ENCODE results near the gene MYZAP. TPM values are rescaled to one million over a fixed set of nuclear protein-coding genes. Genes with fewer than 3 reads are reported as not detected.

Gene MYZAP
- polyA plus RNA-seq, 1 donor (not counting 4 experiments of a cell fraction or from before 2014, with no cell fraction given) = 1.8 TPM

- Histone ChIP-seq H3K4me2 (ENCODE audit: control insufficient read depth, extremely low read depth, insufficient read depth, low read depth, low read length) (no peak overlapping the region), H3K36me3 (ENCODE audit: control insufficient read depth in 2 of 2, extremely low read depth in 1 of 2, insufficient read depth in 2 of 2, low read length in 2 of 2) (no peaks in the 10 kb centered on the region), H3K27me3 (ENCODE audit: control insufficient read depth, extremely low read depth, insufficient read depth, low read length) (peaks cover 2% of the 10 kb centered on the region), H3K9me1 (ENCODE audit: control insufficient read depth, extremely low read depth, insufficient read depth, low read length) (no peaks in the 10 kb centered on the region), H3K9me3 (ENCODE audit: control insufficient read depth, low read depth, low read length) (no peaks in the 10 kb centered on the region), H3K4me3 (ENCODE audit: control insufficient read depth in 2 of 3, extremely low read depth in 1 of 3, insufficient read depth in 2 of 3, low read depth in 1 of 3, low read length in 3 of 3) (no peak overlapping the region), H3K79me2 (ENCODE audit: control insufficient read depth, insufficient read depth, low read length) (no peaks in the 10 kb centered on the region), H4K20me1 (ENCODE audit: control insufficient read depth, extremely low read depth, insufficient read depth, low read length) (no peaks in the 10 kb centered on the region), H3K9ac (ENCODE audit: control insufficient read depth, extremely low read depth, insufficient read depth, low read length) (no peak overlapping the region), H3K4me1 (ENCODE audit: control insufficient read depth, extremely low read depth, insufficient read depth, low read length) (peaks cover 22% of the 10 kb centered on the region), H3K27ac (ENCODE audit: control insufficient read depth, insufficient read depth, low read length) (no peak overlapping the region), H2AFZ (ENCODE audit: control insufficient read depth, low read length) (no peak overlapping the region)
- TF ChIP-seq EZH2 (IDR thresholded peaks at IDR 0.05; ENCODE audit: low read length) = no peak
- no peak for TF ChIP-seq CTCF (optimal IDR thresholded peaks at IDR 0.05 in 1 of 3, IDR thresholded peaks at IDR 0.05 in 1 of 3, conservative IDR thresholded peaks at IDR 0.05 in 1 of 3; ENCODE audit: extremely low read depth in 1 of 3, insufficient read depth in 2 of 3, low read length in 3 of 3)
- dilution Hi-C loops (cut with MboI; ENCODE audit: extremely low pct_ligation_motif_present, low sequenced_read_pairs) = loop anchor here (25.0 kb wide), 1 partner anchor 210 kb away; no protein-coding TSS in a partner anchor
- FAIRE-seq (no peak), DNase-seq (ENCODE audit: low read depth, low spot score) (no peak)
These were observed 44.4 kb upstream of the MYZAP start for GRCh38 chr15:57547243-57547755.

- no peaks in the 10 kb centered on the region for H3K9me1 ChIP-seq (ENCODE audit: control insufficient read depth, extremely low read depth, insufficient read depth, low read length)
These were observed 43.4 kb upstream of the MYZAP start for GRCh38 chr15:57548351-57548750.

More at GRCh38 chr15:57548351-57548750, 43.4 kb upstream of the MYZAP start:
- Histone ChIP-seq H3K4me2 (ENCODE audit: control insufficient read depth, extremely low read depth, insufficient read depth, low read depth, low read length) (no peak overlapping the region), H4K20me1 (ENCODE audit: control insufficient read depth, extremely low read depth, insufficient read depth, low read length) (no peaks in the 10 kb centered on the region), H3K4me1 (ENCODE audit: control insufficient read depth, extremely low read depth, insufficient read depth, low read length) (peaks cover 29% of the 10 kb centered on the region), H3K4me3 (ENCODE audit: control insufficient read depth in 2 of 3, extremely low read depth in 1 of 3, insufficient read depth in 2 of 3, low read depth in 1 of 3, low read length in 3 of 3) (no peak overlapping the region), H3K36me3 (ENCODE audit: control insufficient read depth in 2 of 2, extremely low read depth in 1 of 2, insufficient read depth in 2 of 2, low read length in 2 of 2) (no peaks in the 10 kb centered on the region), H3K27me3 (ENCODE audit: control insufficient read depth, extremely low read depth, insufficient read depth, low read length) (peaks cover 2% of the 10 kb centered on the region), H2AFZ (ENCODE audit: control insufficient read depth, low read length) (no peak overlapping the region), H3K79me2 (ENCODE audit: control insufficient read depth, insufficient read depth, low read length) (no peaks in the 10 kb centered on the region), H3K9me3 (ENCODE audit: control insufficient read depth, low read depth, low read length) (no peaks in the 10 kb centered on the region), H3K9ac (ENCODE audit: control insufficient read depth, extremely low read depth, insufficient read depth, low read length) (no peak overlapping the region), H3K27ac (ENCODE audit: control insufficient read depth, insufficient read depth, low read length) (no peak overlapping the region)
- TF ChIP-seq EZH2 (IDR thresholded peaks at IDR 0.05; ENCODE audit: low read length) (no peak), CTCF (optimal IDR thresholded peaks at IDR 0.05 in 1 of 3, IDR thresholded peaks at IDR 0.05 in 1 of 3, conservative IDR thresholded peaks at IDR 0.05 in 1 of 3; ENCODE audit: extremely low read depth in 1 of 3, insufficient read depth in 2 of 3, low read length in 3 of 3) (no peak)
- dilution Hi-C loops (cut with MboI; ENCODE audit: extremely low pct_ligation_motif_present, low sequenced_read_pairs) = loop anchor here (25.0 kb wide), 1 partner anchor 211 kb away; no protein-coding TSS in a partner anchor
- FAIRE-seq (no peak), DNase-seq (ENCODE audit: low read depth, low spot score) (no peak)
